GM12874 (cell line): ENCODE measurements around the gene PCNX1.

Experiments used
- TF ChIP-seq, protein P1 (sequence below): IDR thresholded peaks from 2 replicates; pipeline ENCODE4 v1.5.1; 2011; ENCODE audit warnings: low read depth, mild to moderate bottlenecking, control low read depth, low read length, moderate library complexity; ENCODE audit not compliant: insufficient read depth

PCNX1 gene

DNA sequence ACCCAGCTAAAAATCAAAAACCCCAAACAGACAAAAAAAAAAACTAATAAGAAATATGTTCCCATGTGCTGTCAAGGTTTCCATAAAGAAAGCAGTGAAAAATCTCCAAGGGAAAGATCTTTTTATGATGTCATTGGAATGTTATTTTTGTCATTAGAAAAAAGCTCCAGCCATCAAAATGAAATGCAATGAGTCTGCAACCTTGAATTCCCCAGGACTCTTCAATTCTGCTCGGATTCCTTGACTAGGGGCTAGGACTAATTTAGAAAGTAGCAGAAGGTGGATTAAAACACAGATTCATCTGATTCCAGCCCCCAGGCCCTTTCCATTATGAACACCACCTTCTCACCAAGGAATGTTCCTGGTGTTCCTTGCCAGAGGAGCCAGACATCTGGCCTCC, 6.0 kb upstream of the PCNX1 start:
- TF ChIP-seq, protein P1, sequence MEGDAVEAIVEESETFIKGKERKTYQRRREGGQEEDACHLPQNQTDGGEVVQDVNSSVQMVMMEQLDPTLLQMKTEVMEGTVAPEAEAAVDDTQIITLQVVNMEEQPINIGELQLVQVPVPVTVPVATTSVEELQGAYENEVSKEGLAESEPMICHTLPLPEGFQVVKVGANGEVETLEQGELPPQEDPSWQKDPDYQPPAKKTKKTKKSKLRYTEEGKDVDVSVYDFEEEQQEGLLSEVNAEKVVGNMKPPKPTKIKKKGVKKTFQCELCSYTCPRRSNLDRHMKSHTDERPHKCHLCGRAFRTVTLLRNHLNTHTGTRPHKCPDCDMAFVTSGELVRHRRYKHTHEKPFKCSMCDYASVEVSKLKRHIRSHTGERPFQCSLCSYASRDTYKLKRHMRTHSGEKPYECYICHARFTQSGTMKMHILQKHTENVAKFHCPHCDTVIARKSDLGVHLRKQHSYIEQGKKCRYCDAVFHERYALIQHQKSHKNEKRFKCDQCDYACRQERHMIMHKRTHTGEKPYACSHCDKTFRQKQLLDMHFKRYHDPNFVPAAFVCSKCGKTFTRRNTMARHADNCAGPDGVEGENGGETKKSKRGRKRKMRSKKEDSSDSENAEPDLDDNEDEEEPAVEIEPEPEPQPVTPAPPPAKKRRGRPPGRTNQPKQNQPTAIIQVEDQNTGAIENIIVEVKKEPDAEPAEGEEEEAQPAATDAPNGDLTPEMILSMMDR: no peak

DNA sequence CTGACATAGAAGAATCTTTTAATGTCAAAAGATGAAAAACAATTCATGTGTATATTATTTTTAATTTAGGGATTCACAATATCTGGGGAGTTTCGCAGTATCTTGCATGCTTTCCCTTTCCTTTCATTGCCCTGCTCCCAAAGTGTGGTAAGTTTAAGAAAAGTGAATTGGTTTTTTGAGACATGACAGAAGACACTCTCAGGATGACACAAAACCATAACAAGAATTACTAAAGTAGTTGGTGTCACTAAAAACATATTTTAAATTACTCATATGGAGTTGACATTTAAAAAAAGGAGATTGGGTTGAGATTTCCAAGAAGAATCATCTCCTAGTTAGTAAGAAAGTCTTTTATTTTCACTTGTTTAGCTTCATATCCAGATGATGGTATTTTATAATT, 5.1 kb upstream of the PCNX1 start:
- TF ChIP-seq, protein P1: no peak

DNA sequence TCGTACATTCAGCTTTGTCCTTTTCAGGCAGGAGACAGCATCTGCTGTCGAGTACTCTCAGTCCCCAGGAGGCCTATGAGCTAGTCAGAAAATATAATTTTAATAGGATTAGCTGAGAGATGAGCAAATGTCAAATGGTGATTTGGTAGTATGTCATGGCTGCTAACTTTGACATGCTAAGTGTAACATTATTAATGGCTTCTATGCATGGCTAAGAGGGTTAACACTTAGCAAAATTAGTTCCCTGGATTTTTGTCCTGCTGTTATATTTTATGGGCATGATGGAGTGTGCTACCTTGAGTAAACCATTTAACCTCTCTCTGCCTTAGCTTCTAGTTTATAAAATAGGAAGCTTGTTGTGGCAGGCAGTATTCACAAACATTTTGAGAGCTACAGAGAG, 2.9 kb upstream of the PCNX1 start:
- TF ChIP-seq, protein P1: no peak

- TF ChIP-seq, protein P1: no peak
Measured at GRCh38 chr14:70905301-70905700, 2.0 kb upstream of the PCNX1 start.

- TF ChIP-seq, protein P1: no peak
Measured at GRCh38 chr14:70906793-70907175, 475 bp upstream of the PCNX1 start.

GRCh38 chr14:70907996-70908934, 1.0 kb downstream of the PCNX1 start:
- TF ChIP-seq, protein P1: 0 out of 2 replicates have a peak, but pooled peaks have one; percentile 9

GRCh38 chr14:70908935-70909641, 1.8 kb downstream of the PCNX1 start:
- TF ChIP-seq, protein P1: no peak
